Neural progenitor cell (in vitro differentiated cells): ENCODE data around the gene LHFPL2.

ENCODE experiments used
- CTCF ChIP-seq: fragments of 200-600 bp; sonication (generic); IDR thresholded peaks from 2 replicates; pipeline ENCODE4 v1.5.1; 2017; ENCODE audit warnings: antibody characterized with exemption, mild to moderate bottlenecking
- EZH2 ChIP-seq: fragments of 200-600 bp; sonication (generic); IDR thresholded peaks from 2 replicates; pipeline ENCODE4 v1.6.1; 2017; ENCODE audit warnings: antibody characterized with exemption, mild to moderate bottlenecking, moderate library complexity
- EZH2phosphoT487 ChIP-seq: fragments of 200-600 bp; sonication (generic); IDR thresholded peaks from 2 replicates; pipeline ENCODE4 v1.6.1; 2017; ENCODE audit warnings: antibody characterized with exemption

- TF ChIP-seq CTCF = no peak
- TF ChIP-seq EZH2phosphoT487 = no peak
- TF ChIP-seq EZH2 = no peak
Observed at GRCh38 chr5:78594610-78595457, 53.7 kb downstream of the LHFPL2 start.
